Activated T-helper 1 cell treated with Interleukin-2 at 50 U/mL for 16 hours (primary cell): ENCODE measurements around the gene TPK1.
A peak's percentile ranks its signal among the peaks of the same experiment; 100 is the strongest.

Experiments
- DNase-seq: peaks from one replicate; pipeline ENCODE4 v3.0.0-alpha.2; 2020; ENCODE audit warnings: low read depth

Gene TPK1

GRCh38 chr7:144835652-144836544 lies at the start of gene TPK1:
Gene TPK1 (minus strand): TSS chr7:144836053. CDS start chr7:144835602, 451 bp downstream.
- peak; percentile 89 for DNase-seq

- DNase-seq = no peak
These were observed 49.6 kb upstream of the TPK1 start for GRCh38 chr7:144885478-144885877.

DNA sequence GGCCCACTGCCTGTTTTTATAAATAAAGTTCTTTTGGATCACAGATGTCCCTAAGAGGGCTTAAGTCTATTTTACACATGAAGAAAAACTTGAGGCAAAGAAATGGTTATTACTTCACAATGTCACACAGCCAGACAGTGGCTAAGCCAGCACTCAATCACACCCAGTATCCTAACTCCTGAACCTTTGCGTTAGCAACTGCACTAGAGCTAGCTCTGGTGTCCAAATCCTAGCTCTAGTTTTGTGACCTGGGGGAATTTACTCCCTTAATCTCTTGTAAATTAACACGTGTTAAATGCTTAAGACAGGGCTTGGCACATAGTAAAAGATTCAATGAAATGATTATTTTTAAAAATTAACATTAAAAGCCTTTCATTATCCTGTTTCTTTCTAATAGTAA lies 49.0 kb upstream of the TPK1 start:
- no peak for DNase-seq

GRCh38 chr7:144873316-144873845 lies 37.5 kb upstream of the TPK1 start:
- DNase-seq = no peak

DNA sequence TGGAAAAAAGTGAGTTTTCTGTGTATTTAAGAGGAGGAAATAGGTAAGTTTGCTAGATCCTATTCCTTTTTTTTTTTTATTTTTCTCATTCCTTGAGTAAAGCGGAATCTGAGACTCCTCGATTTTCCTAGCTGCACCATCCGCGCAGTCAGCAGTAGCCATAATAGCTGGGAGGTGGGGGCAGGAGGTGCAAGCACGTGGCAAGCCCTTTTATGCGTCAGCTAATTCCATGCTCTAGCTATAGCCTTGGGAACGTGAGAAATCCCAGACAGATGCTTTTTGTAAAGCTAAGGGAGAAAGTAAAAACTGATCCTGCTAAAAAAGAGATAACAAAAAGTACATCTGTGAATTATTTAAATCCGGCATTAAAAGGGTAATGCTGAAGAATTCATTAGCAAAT lies 33.2 kb upstream of the TPK1 start:
- DNase-seq = no peak

DNA sequence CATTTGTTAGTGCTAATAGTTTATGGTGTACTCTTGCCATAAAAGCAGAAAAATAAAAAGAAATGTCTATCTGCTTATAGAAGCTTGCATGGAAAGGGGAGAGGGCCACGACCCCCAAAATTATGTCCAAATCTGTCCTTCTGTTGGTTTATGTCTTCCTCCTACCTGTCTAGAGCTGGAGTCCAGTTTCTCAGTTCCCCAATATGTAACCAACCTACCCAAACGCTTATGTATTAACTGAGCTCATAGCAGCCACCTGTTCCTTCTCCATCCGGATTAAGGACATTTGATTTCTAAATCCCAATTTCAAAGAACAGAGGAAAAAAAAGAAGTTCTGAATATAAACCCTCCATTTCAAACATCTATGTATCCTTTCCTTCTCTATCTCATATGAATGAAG lies 30.3 kb upstream of the TPK1 start:
- no peak for DNase-seq

DNA sequence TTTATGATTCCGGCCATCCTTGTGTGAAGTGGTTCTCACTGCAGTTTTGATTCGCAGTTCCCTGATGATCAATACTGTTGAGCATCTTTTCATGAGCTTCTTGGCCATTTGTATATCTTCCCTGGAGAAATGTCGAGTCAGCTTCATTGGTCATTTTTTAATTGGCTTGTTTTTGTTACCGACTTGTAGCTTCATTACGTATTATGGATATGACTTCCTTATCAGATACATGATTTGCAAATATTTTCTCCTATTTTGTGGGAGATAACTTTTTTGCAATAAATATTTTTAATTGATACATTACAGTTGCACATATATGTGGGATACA lies 27.4 kb upstream of the TPK1 start:
- no peak for DNase-seq

DNA sequence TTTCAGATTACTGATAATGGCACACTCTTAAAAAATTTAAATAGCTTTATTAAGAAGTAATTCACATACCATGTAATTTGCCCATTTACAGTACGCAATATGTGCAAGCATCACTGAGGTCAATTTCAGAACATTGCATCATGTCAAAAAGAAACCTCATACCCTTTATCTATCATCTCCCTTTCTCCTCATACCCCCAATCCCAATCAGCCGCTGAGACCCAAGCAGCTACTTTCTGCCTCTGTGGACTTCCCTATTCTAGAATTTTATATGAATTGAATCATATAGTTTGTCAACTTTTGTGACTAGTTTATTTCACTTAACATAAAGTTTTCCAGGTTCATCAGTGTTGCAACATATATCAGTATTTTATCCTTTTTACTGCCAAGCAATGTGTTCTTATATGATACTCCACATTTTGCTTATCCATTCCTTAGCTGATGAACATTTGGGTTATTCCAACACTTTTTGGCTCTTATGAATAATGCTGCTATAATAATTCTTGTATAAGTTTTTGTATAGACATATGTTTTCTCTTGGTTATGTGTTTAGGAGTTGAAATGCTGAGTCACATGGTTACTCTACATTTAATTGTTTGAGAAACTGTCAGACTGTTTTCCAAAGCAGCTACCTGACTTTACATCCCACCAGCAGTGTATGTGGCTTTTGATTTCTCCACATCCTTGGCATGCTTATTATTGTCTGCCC lies 26.9 kb upstream of the TPK1 start:
- DNase-seq = no peak

- no peak for DNase-seq
These were observed 23.9 kb upstream of the TPK1 start for GRCh38 chr7:144859739-144860138.

DNA sequence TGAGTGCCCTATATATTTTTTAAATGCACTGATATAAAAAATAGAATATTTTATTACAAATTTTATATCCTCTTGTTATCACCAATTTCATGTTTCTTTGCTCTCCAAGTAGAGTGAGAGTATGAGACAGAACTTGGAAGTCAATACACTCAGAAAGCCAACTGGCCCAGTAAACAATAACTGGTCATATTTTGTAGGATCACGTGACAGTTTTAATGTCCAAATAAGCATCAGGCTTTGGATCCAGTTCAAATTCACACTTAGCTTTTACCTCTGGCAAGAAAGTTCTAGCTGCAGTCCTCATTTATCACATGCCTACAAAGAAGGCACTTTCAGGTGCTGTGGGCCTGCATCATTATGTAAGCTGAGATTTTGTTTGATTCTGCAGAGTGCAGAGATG lies 21.6 kb upstream of the TPK1 start:
- DNase-seq = no peak

- no peak for DNase-seq
These were observed 19.1 kb upstream of the TPK1 start for GRCh38 chr7:144854839-144855424.

- DNase-seq = no peak
These were observed 17.7 kb upstream of the TPK1 start for GRCh38 chr7:144853542-144853941.

- DNase-seq = no peak
These were observed 12.2 kb upstream of the TPK1 start for GRCh38 chr7:144848078-144848477.

DNA sequence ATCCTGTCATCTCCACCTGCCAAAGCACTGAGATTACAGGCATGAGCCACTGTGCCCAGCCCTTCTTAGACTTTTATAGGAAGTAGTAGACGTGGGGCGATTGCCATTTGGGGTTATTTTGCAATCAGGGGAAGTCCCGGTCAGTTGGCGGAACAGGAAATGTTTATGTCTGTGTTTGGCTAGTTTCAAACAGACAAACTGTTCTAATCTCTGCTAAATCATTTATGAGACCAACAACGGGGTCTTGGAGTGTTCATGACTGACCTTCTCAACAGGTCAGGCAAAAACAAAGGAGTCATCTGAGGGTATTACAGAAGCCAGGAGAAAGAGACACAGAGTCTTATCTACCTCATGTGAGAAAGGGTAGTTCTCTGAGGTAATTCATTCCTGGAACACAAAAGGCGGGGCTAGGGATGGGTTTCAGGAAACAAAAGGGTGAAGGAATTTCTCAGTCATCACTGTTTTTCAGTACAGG lies 6.6 kb upstream of the TPK1 start:
- DNase-seq = no peak

DNA sequence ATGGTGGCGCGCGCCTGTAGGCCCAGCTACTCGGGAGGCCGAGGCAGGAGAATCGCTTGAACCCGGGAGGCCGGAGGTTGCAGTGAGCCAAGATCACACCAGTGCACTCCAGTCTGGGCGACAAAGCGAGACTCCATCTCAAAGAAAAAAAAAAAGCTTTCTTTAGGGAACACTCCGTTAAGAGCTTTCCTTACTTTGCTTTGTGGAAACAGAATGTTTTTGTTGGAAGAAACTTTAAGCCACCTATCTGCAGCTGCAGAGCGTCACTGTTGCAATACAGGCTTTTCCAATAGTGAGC lies 641 bp upstream of the TPK1 start:
- no peak for DNase-seq

DNA sequence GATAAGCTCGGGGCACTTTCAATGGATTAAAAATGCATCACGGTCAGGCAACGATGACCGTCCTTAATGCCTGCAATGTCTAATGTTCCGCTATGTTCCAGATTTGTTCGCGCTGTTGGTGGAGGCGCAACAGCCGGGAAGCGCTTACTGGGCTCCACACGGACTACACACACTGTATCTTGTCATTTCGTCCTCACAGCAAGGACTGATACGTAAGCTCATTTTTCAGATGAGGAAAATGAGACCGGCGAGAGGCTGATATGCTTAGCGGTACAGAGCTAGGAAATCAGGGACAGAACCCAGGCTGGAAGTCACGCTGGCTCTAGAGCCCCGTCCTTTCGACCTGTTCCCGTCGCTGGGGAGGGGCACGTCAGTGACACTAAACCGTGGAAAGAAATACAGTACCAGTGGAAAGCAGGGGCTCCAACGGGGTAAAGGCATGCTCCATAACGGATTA lies 670 bp downstream of the TPK1 start:
- DNase-seq = no peak

GRCh38 chr7:144834641-144835144 lies 1.2 kb downstream of the TPK1 start:
- no peak for DNase-seq

DNA sequence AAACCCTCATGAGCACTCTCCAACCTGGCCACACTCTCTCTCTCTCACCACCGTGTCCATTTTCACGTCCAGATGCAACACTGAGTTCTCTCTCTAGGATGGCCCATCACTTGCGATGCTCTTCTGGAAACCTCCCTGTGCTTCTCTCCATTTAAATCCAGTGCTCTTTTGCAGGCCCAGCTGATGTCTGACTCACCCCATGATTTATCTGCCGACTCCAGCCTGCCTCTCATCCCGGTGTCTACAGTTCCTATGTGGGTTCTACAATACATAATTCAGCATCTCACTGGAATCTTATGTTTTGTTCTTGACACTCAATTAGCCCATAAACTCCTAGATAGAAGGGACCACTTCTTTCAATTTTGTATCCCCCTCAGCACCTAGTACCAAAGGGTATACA lies 5.0 kb downstream of the TPK1 start:
- DNase-seq = no peak

- no peak for DNase-seq
These were observed 5.6 kb downstream of the TPK1 start for GRCh38 chr7:144830024-144830785.

- no peak for DNase-seq
These were observed 8.2 kb downstream of the TPK1 start for GRCh38 chr7:144827621-144828020.

- DNase-seq = no peak
These were observed 9.6 kb downstream of the TPK1 start for GRCh38 chr7:144826208-144826607.

GRCh38 chr7:144824360-144824759 lies 11.5 kb downstream of the TPK1 start:
- DNase-seq = no peak
